IPS-18a (cell line): ENCODE measurements around the gene CFP.

Experiments used
- H3K27ac ChIP-seq: one replicate; pipeline ENCODE4 v1.5.1; 2013; ENCODE audit warnings: low read length
- H3K27me3 ChIP-seq: one replicate; pipeline ENCODE4 v1.6.1; 2013; ENCODE audit warnings: mild to moderate bottlenecking, low read length; ENCODE audit not compliant: control insufficient read depth, insufficient read depth
- H3K36me3 ChIP-seq: one replicate; pipeline ENCODE4 v1.6.1; 2013; ENCODE audit warnings: low read depth, low read length; ENCODE audit not compliant: control insufficient read depth
- H3K4me1 ChIP-seq: one replicate; pipeline ENCODE4 v1.6.1; 2013; ENCODE audit warnings: low read depth, low read length; ENCODE audit not compliant: control insufficient read depth
- H3K4me3 ChIP-seq: one replicate; pipeline ENCODE4 v1.5.1; 2013; ENCODE audit warnings: low read length
- H3K9ac ChIP-seq: one replicate; pipeline ENCODE4 v1.6.1; 2013; ENCODE audit warnings: mild to moderate bottlenecking, low read length, moderate library complexity
- H3K9me3 ChIP-seq: one replicate; pipeline ENCODE4 v1.6.1; 2013; ENCODE audit warnings: low read depth, low read length; ENCODE audit not compliant: control insufficient read depth

The CFP gene

DNA sequence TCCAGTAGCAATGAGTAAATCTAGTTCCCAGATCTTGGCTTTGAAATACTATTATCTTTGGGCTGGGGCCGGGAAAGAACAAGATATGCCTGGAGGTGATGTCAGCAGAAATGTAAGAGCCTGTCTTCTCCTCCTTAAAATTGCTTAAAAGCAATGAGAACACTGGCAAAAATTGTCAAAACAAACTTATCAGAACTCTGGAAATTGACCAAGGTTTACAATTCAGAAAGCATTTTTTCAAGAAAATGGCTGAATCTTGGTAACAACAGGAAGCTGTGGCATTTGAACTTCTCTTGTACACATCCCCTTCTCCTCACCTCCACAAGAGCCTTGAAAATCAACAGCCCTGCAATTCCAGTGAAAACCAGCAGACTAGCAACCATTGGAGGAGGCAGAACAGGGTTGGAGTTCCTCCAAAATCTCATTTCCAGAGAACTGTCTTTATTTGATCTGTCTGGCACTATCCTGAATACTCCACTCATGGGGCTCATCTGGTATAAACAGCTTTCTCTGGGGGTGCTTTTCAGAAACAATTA is 33.9 kb downstream of the CFP start:
- Histone ChIP-seq H3K36me3 (no peaks in the 10 kb centered on the region), H3K4me1 (no peaks in the 10 kb centered on the region), H3K27me3 (no peaks in the 10 kb centered on the region), H3K4me3 (no peak overlapping the region), H3K9ac (no peak overlapping the region), H3K27ac (no peak overlapping the region), H3K9me3 (peaks cover 12% of the 10 kb centered on the region)

DNA sequence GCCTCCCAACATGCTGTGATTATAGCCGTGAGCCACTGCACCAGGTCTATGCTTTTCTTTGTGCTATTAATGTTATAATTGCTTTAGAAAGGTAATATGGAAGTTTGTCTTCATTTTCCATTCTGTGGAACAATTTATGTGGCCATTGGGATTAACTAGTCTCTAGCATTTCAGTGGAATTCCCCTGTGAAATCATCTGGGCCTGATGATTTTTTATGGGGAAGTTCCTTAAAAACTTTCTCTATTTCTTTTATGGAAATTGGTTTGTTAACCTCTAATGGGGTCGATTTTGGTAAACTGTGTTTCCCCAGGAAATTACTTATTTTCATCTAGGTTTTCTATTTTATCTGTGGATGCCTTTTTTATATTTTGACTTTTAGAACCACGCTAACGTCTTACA is 36.2 kb downstream of the CFP start:
- no peak overlapping the region for H3K27ac ChIP-seq
- H3K27me3 ChIP-seq: no peaks in the 10 kb centered on the region
- H3K4me1 ChIP-seq: no peaks in the 10 kb centered on the region
- no peak overlapping the region for H3K9ac ChIP-seq
- H3K36me3 ChIP-seq: no peaks in the 10 kb centered on the region
- H3K9me3 ChIP-seq: peaks cover 6% of the 10 kb centered on the region
- no peak overlapping the region for H3K4me3 ChIP-seq

- Histone ChIP-seq H3K4me3 (no peak overlapping the region), H3K36me3 (no peaks in the 10 kb centered on the region), H3K9me3 (no peaks in the 10 kb centered on the region), H3K4me1 (no peaks in the 10 kb centered on the region), H3K9ac (no peak overlapping the region), H3K27ac (no peak overlapping the region), H3K27me3 (no peaks in the 10 kb centered on the region)
Measured at GRCh38 chrX:47590984-47591383, 38.7 kb downstream of the CFP start.

DNA sequence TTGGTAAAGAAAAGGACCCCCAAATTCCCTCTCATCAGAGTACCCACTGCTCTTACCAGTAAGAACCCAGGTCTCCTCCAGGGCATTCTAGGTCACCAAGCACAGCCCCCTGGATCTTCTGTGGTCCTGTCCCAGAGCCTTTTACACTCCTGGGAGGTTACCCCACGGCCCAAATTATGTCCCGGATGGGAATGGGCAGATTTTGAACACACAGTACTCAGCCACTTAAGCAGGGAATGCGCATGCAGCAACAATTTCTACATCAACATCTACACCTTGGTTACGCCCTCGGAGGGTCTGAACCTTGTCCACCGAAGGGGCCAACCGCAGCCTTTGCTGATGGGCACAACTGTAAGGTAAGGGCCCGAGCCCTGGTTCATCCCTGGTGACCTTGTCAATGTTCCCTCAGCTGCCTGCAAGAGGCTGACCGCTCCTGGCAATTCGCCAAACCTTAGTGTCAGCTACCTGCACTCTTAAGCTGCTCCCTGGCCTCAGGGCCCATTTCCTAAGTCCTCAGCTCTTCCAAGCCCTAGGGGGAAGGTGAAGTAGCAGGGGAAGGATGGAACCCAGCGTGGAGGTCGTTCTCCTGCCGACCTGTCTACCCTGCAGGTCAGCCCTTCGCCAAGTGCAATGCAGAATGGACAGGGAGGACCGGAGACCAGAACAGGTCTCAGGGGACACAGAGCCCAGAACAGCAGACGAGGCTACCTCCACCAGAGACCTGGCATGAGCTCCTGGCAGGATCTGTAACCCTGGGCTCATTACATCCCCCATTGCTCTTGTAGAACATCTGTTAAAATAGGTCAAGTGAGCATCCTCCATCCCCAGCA is 41.6 kb downstream of the CFP start:
- Histone ChIP-seq H3K4me1 (no peaks in the 10 kb centered on the region), H3K27me3 (no peaks in the 10 kb centered on the region), H3K36me3 (no peaks in the 10 kb centered on the region), H3K9me3 (peaks cover 8% of the 10 kb centered on the region), H3K27ac (no peak overlapping the region), H3K4me3 (no peak overlapping the region), H3K9ac (no peak overlapping the region)

DNA sequence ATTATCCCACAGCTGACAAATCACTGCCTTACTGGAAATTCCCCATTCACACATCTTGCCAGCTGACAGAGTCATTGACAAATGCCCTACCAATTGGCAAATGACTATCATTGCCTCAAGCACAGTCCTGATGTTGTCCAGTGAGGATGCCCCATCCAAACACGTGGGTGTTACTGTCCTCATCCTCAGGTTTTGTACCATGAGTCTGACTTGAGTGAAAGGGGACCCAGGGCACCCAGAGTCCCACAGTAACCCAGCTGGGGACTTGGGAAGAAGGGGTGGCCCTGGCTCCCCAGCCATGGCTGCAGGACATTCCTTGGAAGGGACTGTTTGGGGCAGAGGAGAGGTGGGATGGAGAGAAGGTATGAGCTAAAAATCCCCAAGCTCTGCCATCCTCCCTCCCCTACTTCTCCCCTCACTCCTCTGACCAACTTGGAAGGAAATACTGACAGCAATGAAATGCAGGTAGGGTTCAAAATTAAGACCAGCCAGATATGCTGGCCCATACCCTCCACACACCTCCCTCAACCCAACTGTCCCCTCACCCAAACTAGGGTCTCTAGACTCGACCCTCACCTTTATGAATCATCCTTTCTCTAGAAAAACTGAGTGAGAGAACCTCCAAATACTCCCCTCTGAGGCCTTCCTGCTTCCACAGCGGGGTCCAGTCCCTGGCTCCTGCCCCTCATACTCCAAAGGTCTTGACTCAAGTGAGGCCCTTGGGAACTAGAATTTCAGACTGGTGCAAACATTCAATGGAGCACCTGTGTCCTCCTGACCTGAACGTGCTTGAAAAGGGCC is 42.4 kb downstream of the CFP start:
- Histone ChIP-seq H3K9ac (no peak overlapping the region), H3K4me3 (no peak overlapping the region), H3K9me3 (peaks cover 8% of the 10 kb centered on the region), H3K27me3 (no peaks in the 10 kb centered on the region), H3K4me1 (no peaks in the 10 kb centered on the region), H3K36me3 (no peaks in the 10 kb centered on the region), H3K27ac (no peak overlapping the region)

GRCh38 chrX:47586043-47586787 is 43.5 kb downstream of the CFP start:
- no peaks in the 10 kb centered on the region for H3K36me3 ChIP-seq
- no peak overlapping the region for H3K9ac ChIP-seq
- H3K4me3 ChIP-seq: no peak overlapping the region
- no peaks in the 10 kb centered on the region for H3K4me1 ChIP-seq
- H3K27me3 ChIP-seq: no peaks in the 10 kb centered on the region
- peaks cover 8% of the 10 kb centered on the region for H3K9me3 ChIP-seq
- H3K27ac ChIP-seq: no peak overlapping the region

DNA sequence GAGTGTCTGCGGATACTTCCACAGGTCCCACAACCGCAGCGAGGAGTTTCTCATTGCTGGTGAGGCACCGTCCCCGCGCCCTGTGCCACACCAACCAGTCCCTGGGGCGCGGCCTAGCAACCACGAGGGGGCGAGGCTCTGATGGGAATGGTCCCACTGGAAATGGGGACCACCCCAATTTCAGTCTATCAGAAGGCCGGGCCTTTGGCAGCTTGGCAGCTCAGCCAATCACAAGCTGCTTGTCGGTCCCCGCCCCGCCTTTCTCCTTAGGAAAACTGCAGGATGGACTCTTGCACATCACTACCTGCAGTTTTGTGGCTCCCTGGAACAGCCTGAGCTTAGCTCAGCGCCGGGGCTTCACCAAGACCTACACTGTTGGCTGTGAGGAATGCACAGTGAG is 44.5 kb downstream of the CFP start:
- Histone ChIP-seq H3K4me3 (no peak overlapping the region), H3K27me3 (no peaks in the 10 kb centered on the region), H3K4me1 (no peaks in the 10 kb centered on the region)

GRCh38 chrX:47584714-47585113 is 45.0 kb downstream of the CFP start:
- Histone ChIP-seq H3K27ac (no peak overlapping the region), H3K4me3 (no peak overlapping the region), H3K4me1 (no peaks in the 10 kb centered on the region), H3K27me3 (no peaks in the 10 kb centered on the region), H3K36me3 (no peaks in the 10 kb centered on the region), H3K9me3 (peaks cover 8% of the 10 kb centered on the region), H3K9ac (no peak overlapping the region)

More for the DNA sequence above, 44.5 kb downstream of the CFP start:
- H3K36me3 ChIP-seq: no peaks in the 10 kb centered on the region
- H3K9me3 ChIP-seq: peaks cover 8% of the 10 kb centered on the region
- no peak overlapping the region for H3K27ac ChIP-seq
- H3K9ac ChIP-seq: no peak overlapping the region

DNA sequence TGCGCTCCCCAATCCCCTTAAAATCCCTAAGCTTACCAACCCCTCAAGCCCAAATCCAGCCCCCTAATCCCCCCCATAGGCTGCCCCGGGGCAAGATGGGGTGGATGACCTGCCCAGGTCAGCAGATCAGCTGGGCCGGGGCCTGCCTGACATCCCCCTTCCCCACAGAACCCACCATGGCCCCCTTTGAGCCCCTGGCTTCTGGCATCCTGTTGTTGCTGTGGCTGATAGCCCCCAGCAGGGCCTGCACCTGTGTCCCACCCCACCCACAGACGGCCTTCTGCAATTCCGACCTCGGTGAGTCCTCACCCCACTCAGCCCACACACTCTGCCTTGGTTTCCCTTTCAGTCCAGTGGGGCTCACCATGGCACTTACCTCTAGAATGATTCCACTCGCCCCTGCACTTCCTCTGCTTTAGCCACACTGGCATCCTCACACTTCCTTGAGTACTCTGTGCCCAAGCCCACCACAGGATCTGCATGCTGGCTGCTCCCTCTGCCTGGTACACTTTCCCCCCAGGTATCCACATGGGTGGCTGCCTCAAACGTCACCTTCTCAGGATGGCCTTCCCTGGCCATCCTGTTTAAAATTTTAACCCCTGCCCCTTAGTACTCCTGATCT is 46.4 kb downstream of the CFP start:
- Histone ChIP-seq H3K4me3 (no peak overlapping the region), H3K9ac (no peak overlapping the region), H3K27ac (no peak overlapping the region), H3K9me3 (peaks cover 8% of the 10 kb centered on the region), H3K36me3 (no peaks in the 10 kb centered on the region), H3K27me3 (no peaks in the 10 kb centered on the region), H3K4me1 (no peaks in the 10 kb centered on the region)

DNA sequence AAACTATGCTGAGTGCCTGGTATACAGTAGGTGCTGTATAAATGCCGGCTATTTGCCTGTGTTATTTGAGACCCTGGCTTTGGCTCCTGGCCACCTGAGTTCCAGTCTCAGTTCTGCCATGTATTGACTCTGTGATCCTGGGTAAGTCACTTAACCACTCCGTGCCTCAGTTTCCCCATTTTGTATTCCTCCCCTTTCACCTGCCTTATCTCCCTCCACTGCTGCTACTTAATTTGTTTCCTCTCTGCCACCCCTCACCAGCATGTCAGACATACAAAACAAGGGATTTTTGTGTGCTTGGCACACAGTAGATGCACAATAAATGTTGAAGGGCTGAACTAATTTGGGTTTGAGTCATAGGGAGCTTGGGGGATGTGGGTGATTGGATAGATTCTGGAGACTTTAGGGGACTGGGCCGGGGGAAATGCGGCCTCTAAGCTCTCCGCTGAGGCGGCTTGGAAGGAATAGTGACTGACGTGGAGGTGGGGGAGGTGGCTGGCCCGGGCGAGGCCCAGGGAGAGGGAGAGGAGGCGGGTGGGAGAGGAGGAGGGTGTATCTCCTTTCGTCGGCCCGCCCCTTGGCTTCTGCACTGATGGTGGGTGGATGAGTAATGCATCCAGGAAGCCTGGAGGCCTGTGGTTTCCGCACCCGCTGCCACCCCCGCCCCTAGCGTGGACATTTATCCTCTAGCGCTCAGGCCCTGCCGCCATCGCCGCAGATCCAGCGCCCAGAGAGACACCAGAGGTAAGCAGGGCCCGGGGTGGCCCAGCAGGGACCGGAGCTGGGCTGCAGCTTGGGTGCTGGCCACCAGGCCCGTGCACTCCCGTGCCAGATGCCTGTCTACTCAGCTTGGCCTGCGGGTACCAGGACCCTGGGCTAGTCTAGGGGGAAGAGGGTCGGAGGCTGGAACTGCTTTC is 47.7 kb downstream of the CFP start, which contains the start of gene TIMP1:
TSS of gene TIMP1 (plus strand) at position 706 of the 917 bp plus-strand sequence. CDS start 980 bp downstream, outside the sequence.
- Histone ChIP-seq H3K9me3 (peaks cover 8% of the 10 kb centered on the region), H3K4me1 (no peaks in the 10 kb centered on the region), H3K27me3 (no peaks in the 10 kb centered on the region), H3K36me3 (no peaks in the 10 kb centered on the region), H3K4me3 (peak within 1 kb of the TSS; percentile 46), H3K9ac (no peak within 1 kb of the TSS), H3K27ac (no peak within 1 kb of the TSS)
